ENCODE results near the gene RECK. TPM values are rescaled to one million over a fixed set of nuclear protein-coding genes. Genes with fewer than 3 reads are reported as not detected.

RECK gene
- total RNA-seq, 1 donor from 2014 or later = 5.7 TPM

GRCh38 chr9:36008774-36009300 lies 27.9 kb upstream of the RECK start:
- Histone ChIP-seq H3K9me3 (no peaks in the 10 kb centered on the region), H3K27me3 (no peaks in the 10 kb centered on the region), H3K4me3 (no peak overlapping the region), H3K27ac (no peak overlapping the region), H3K4me1 (no peaks in the 10 kb centered on the region), H3K36me3 (no peaks in the 10 kb centered on the region)
- peak in 1 of 2 donors; percentile 75 for DNase-seq (ENCODE audit: low spot score in 2 of 2)
- TF ChIP-seq, protein P1, sequence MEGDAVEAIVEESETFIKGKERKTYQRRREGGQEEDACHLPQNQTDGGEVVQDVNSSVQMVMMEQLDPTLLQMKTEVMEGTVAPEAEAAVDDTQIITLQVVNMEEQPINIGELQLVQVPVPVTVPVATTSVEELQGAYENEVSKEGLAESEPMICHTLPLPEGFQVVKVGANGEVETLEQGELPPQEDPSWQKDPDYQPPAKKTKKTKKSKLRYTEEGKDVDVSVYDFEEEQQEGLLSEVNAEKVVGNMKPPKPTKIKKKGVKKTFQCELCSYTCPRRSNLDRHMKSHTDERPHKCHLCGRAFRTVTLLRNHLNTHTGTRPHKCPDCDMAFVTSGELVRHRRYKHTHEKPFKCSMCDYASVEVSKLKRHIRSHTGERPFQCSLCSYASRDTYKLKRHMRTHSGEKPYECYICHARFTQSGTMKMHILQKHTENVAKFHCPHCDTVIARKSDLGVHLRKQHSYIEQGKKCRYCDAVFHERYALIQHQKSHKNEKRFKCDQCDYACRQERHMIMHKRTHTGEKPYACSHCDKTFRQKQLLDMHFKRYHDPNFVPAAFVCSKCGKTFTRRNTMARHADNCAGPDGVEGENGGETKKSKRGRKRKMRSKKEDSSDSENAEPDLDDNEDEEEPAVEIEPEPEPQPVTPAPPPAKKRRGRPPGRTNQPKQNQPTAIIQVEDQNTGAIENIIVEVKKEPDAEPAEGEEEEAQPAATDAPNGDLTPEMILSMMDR (IDR thresholded peaks at IDR 0.05) = peak; percentile 51 to 95 (median 68)
- intact Hi-C loops (cut with DNase I) = no loop called here

DNA sequence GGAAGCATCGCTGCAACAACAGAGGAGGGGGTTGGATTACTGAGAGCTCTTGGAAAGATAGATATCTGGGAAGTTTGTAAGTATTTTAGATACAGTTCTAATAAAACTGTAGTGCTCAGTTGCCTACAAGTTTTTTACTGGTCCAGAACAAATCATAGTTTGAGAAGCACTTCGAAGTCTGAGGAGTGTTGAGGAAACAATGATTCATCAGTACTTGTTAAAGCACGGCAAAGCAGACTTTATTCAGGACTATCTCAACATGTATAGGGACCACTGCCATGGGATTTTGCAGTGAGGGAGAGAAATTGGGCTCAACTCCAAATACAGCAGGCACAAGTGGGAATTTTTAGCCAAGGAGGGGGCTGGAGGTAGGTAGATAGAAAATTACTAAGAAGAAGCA lies 25.3 kb upstream of the RECK start:
- Histone ChIP-seq H3K9me3 (no peaks in the 10 kb centered on the region), H3K4me1 (no peaks in the 10 kb centered on the region), H3K27ac (no peak overlapping the region), H3K27me3 (no peaks in the 10 kb centered on the region), H3K36me3 (no peaks in the 10 kb centered on the region), H3K4me3 (no peak overlapping the region)
- TF ChIP-seq, protein P1 (IDR thresholded peaks at IDR 0.05) = no peak
- DNase-seq (ENCODE audit: low spot score in 2 of 2) = no peak
- intact Hi-C loops (cut with DNase I) = no loop called here

- H3K9me3 ChIP-seq = no peaks in the 10 kb centered on the region
- DNase-seq (ENCODE audit: low spot score in 2 of 2) = no peak
- no peaks in the 10 kb centered on the region for H3K27me3 ChIP-seq
- TF ChIP-seq, protein P1 (IDR thresholded peaks at IDR 0.05) = no peak
- H3K4me1 ChIP-seq = no peaks in the 10 kb centered on the region
- no peak overlapping the region for H3K4me3 ChIP-seq
- H3K27ac ChIP-seq = no peak overlapping the region
- intact Hi-C loops (cut with DNase I) = no loop called here
- H3K36me3 ChIP-seq = no peaks in the 10 kb centered on the region
Measured at GRCh38 chr9:36017278-36017677, 19.4 kb upstream of the RECK start.

DNA sequence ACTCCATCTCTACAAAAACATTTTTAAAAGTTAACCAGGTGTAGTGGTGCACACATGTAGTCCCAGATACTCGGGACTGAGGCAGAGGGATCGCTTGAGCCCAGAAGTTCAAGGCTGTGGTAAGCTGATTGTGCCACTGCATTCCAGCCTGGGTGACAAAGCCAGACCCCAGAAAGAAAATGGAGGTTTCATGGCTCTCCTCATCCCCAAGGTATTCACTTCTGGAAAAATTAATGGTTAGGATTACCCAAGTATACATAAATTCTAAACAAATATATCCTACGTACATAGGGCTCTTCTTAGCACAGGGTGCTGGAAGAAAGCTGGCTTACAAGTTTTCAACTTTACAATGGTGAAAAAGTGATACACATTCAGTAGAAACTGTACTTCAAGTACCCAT lies 18.6 kb upstream of the RECK start:
- intact Hi-C loops (cut with DNase I) = no loop called here
- Histone ChIP-seq H3K27me3 (no peaks in the 10 kb centered on the region), H3K4me1 (no peaks in the 10 kb centered on the region), H3K36me3 (no peaks in the 10 kb centered on the region), H3K9me3 (no peaks in the 10 kb centered on the region), H3K27ac (no peak overlapping the region), H3K4me3 (no peak overlapping the region)
- no peak for DNase-seq (ENCODE audit: low spot score in 2 of 2)
- TF ChIP-seq, protein P1 (IDR thresholded peaks at IDR 0.05) = no peak

- DNase-seq (ENCODE audit: low spot score in 2 of 2) = no peak
Measured at GRCh38 chr9:36018891-36019720, 17.6 kb upstream of the RECK start.

More at GRCh38 chr9:36018891-36019720, 17.6 kb upstream of the RECK start:
- Histone ChIP-seq H3K27ac (no peak overlapping the region), H3K4me3 (no peak overlapping the region), H3K9me3 (no peaks in the 10 kb centered on the region), H3K4me1 (no peaks in the 10 kb centered on the region), H3K36me3 (no peaks in the 10 kb centered on the region), H3K27me3 (no peaks in the 10 kb centered on the region)
- intact Hi-C loops (cut with DNase I) = no loop called here
- TF ChIP-seq, protein P1 (IDR thresholded peaks at IDR 0.05) = no peak

Data from ascending aorta (tissue), 2 donors.